A673 (cell line): Measurements from ENCODE around the gene OST4.

ENCODE experiments used
- EZH2 ChIP-seq: fragments of 200-600 bp; sonication (generic); IDR thresholded peaks from 2 replicates; pipeline ENCODE4 v1.6.1; 2017; ENCODE audit warnings: borderline replicate concordance, low read depth, mild to moderate bottlenecking, mixed read lengths, antibody characterized with exemption, low read length; ENCODE audit not compliant: poor library complexity, severe bottlenecking
- TF ChIP-seq, protein P1 (sequence below): fragments of 300-800, 200-600 bp; sonication (generic); conservative IDR thresholded peaks from 2 replicates; pipeline ENCODE4 v1.5.1; 2017; ENCODE audit warnings: low read depth, mild to moderate bottlenecking, antibody characterized with exemption, low read length, moderate library complexity, mixed read lengths

DNA sequence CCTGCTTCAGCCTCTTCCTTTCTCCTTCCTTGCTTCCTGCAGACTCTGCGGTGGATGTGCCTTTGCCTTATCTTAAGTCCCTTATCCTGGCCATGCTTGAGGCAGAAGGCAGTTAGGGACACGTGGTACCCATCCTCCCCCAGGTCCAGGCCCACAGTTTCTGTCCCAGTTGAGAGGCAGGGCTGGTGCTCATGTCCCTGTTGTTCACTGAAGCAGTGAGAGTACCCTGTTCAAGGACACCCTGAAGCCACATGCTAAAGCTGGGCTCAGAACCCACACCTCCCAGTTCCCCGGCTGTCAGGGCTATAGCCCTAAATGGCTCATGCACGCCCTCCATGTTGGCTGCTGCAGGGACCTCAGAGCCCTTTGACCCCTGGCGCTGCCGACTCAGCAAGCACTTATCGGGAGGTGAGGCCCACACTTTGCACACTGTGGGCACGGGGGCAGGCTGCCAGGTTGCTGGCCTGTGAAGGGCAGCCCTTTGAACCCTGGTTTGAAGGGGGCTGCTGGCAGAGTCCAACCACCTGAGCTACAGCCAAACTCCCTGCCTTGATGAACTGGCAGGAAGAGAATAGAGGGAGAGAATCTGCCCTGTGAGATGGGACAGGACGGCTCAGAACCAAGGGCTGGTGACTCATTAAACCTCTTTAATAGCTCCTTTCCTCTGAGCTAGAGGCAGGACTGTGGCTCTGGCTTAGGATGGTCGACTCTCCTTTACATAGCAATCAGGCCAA lies 21.4 kb upstream of the OST4 start:
- TF ChIP-seq, protein P1, sequence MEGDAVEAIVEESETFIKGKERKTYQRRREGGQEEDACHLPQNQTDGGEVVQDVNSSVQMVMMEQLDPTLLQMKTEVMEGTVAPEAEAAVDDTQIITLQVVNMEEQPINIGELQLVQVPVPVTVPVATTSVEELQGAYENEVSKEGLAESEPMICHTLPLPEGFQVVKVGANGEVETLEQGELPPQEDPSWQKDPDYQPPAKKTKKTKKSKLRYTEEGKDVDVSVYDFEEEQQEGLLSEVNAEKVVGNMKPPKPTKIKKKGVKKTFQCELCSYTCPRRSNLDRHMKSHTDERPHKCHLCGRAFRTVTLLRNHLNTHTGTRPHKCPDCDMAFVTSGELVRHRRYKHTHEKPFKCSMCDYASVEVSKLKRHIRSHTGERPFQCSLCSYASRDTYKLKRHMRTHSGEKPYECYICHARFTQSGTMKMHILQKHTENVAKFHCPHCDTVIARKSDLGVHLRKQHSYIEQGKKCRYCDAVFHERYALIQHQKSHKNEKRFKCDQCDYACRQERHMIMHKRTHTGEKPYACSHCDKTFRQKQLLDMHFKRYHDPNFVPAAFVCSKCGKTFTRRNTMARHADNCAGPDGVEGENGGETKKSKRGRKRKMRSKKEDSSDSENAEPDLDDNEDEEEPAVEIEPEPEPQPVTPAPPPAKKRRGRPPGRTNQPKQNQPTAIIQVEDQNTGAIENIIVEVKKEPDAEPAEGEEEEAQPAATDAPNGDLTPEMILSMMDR = no peak
- TF ChIP-seq EZH2 = no peak
